GM18907 (cell line): Measurements from ENCODE around the gene ZBTB7C.

ENCODE experiments used
- ATAC-seq: cut with Tn5 transposase; IDR thresholded peaks from one replicate; pipeline ENCODE4 v1.9.1; 2021; ENCODE audit warnings: mild to moderate bottlenecking, moderate library complexity; ENCODE audit not compliant: unreplicated experiment

ZBTB7C gene

GRCh38 chr18:48219037-48219809 is 190.0 kb downstream of the ZBTB7C start:
- ATAC-seq = no peak

- ATAC-seq = no peak
Measured at GRCh38 chr18:48218285-48219022, 190.7 kb downstream of the ZBTB7C start.

GRCh38 chr18:48217258-48218250 is 191.6 kb downstream of the ZBTB7C start:
- no peak for ATAC-seq

DNA sequence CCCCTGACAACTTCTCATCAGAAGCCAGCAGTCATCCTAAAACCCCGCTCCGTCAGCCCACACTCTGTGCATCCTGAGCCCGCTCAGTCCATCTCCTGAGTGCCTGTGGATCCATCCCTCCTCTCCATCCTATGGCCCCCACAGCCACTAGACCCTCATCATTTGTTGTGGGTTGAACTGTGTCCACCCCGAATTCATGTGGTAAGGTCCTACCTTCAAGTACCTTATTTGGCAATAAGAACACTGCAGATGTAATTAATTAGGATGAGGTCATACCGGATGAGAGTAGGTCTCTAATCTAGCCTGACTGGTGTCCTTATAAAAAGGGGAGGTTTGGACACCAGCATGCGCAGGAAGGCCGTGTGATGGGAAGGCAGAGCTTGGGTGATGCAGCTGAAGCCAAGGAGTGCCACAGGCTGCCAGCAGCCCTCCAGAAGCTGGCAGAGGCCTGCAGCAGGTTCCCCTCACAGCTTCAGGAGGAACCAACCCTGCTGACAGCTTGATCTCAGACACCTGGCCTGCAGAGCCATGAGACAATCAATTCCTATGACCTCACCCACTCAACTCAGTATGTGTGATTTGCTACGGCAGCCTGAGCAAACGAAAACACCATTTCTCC is 192.4 kb downstream of the ZBTB7C start:
- ATAC-seq = no peak

- no peak for ATAC-seq
Measured at GRCh38 chr18:48215876-48216638, 193.1 kb downstream of the ZBTB7C start.

DNA sequence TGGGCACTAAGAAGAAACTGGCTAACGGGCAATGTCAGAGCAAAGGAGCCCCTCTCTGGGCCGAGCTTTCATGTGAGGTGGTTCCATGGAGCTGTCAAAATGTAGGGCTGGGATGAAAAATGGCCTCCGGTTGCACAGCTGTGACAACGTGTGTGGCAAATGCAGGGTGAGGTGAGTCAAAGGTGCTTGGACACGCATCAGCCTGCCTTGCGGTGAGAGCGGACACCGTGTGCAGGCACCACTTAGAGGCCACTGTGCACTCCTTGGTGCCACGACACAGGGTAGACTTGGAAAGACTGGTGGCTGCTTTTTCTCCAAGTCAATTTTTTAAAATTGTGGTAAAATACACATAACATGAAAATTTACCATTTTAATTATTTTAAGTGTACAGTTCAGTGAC is 195.4 kb downstream of the ZBTB7C start:
- ATAC-seq = no peak

- no peak for ATAC-seq
Measured at GRCh38 chr18:48208432-48209140, 200.6 kb downstream of the ZBTB7C start.

GRCh38 chr18:48207733-48208132 is 201.4 kb downstream of the ZBTB7C start:
- ATAC-seq = no peak

DNA sequence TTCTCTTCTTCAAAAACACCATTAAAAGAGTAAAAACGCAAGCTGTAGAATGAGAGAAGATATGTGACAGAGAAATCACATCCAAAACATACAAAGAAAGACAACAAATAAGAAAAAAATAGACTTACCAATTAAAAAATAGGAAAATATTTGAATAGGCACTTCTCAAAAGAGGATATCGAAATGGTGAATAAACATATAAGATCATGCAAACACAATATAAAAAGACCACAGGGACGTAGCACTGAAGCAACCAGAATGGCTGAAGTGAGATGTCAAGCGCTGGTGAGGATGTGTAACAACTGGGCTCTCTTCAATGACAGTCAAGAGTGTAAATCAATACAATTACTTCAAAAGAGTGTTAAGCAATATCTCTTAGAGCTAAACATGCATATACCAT is 202.3 kb downstream of the ZBTB7C start:
- ATAC-seq = no peak

DNA sequence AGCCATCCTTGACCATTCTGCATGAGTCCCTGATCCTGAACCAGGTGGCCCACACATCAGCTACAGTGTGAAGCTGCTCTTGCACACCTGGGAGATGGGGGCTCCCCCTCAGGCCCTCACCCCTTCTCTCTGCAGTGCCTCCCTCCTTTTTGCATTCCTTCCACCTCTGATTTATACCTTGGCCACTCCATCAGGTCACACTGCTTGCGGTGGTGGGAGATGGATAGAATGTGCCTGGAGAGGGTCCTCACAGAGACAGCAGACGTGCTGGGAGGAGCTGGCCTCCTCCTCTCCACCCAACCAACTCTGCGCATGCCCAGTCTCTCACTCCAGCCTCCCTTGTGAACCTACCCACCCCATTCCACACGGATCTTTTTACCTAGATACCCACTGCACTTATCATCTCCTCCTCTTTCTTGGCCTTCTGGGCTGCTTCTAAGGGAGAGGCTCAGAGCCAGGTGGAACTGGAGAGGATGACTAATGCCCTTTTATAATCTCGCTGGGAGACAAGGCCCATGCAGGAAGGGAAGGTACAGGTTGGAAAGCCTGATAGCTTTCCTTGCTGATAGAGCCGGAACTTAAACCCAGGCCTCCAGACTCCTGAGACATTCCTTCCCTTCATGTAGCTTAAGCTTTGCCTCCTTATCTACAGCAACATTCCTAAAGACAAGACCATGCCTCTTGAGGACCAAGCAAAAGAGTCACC is 205.1 kb downstream of the ZBTB7C start:
- no peak for ATAC-seq

- no peak for ATAC-seq
Measured at GRCh38 chr18:48203288-48203945, 205.8 kb downstream of the ZBTB7C start.

DNA sequence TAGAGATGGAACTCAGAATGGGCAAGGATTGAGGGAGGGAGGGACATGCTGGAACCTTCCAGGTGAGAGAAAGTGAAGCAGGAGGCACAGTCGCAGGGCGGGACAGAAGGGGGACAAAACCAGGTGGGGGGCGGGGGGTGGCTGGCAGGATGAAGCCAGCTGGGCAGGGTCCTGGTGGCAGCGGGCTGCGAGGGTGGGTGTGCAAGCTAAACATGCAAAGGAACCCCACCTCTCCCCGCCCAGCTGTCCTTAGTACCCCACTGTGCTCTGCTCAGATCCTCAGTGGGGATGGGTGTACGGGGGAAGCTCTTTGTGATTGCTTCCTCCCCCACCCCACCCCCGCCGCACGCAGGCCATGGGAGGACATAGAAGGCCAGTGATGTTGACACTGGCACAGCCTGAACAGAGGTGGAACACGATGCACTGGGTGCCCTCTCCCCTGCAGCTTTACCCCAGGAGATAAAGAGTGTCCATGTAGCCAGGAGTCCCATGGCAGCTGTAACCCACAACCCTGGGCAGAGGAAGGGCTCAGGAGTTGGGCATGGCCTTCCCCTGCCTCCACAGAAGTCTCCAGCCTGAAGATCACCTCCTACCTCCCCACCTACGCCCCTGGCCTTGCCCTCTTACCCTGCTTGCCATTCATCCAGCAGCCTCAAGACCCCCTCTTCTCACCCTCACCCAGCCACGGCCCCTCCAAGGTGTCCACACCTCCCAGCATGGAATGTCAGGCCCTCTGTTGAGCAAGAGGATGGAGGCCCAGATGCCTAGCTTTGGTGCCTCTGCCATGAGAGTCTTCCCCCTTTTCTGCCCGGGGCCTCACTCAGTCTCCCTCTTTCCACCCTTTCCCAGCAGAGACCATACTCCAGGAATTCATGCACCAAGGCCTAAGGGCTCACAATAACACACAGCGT is 206.6 kb downstream of the ZBTB7C start:
- no peak for ATAC-seq

GRCh38 chr18:48202006-48202348 is 207.2 kb downstream of the ZBTB7C start:
- no peak for ATAC-seq

- no peak for ATAC-seq
Measured at GRCh38 chr18:48201337-48202005, 207.7 kb downstream of the ZBTB7C start.

DNA sequence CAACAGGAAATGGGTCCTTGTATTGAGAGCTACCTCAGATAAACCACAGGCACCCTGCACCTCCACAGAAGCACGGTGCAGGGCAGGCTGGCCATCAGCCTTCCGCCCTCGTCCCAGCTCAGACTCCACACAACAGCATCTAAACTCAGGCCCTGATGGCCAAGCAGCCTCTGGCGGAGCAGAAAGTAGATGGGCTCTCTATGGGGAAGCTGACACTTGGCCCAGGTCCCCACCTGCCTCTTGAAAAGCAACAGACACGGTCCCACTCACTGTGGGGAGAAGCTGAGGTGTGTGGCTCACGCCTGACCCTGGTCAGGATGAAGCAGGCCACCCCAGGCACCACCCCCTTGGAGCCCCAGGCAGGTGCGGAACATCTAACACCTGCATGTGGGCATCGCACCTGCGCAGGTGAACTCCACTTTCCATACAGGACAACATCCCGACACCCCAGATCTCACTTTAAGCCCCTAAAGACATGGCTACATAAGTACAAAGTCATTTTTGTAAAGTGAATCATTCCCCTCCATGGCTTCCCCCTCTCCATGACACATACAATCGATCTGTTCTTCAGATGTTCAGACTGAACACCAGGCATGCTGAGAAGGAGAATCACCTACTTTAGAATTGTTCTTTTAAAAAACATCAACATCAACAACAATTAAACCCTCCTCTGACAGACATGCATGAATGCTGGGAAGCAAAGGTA is 208.4 kb downstream of the ZBTB7C start:
- no peak for ATAC-seq

DNA sequence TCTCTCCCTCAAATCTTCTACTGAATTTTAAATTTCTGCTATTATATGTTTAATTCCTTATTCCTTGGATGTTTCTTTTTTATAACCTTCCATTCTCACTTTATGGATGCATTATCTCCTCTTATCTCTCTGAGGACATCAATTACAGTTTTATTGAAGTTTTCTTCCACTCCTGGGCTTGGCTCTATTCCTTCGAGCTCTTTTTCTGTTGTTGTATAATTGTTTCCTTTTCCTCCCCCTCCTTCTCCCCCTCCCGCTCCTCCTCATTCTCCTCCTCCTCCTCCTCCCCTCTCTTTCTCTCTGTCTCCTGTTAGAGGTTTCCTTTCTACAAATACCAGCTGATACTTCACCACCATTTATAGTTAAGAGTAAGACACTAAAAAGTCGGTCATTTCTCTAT is 209.8 kb downstream of the ZBTB7C start:
- no peak for ATAC-seq
